Epithelial cell of esophagus (primary cell): ENCODE measurements around the gene ANKRD22.

Source experiments
- DNase-seq: peaks from one replicate; pipeline ENCODE4 v3.0.0; 2010; ENCODE audit warnings: low read depth
- H3K4me3 ChIP-seq: 2 replicates; pipeline ENCODE4 v1.5.1; 2011; ENCODE audit warnings: mild to moderate bottlenecking, low read length, control low read depth
- CTCF ChIP-seq: IDR thresholded peaks from 2 replicates; pipeline ENCODE4 v1.5.1; 2011; ENCODE audit warnings: low read depth, mild to moderate bottlenecking, low read length, control low read depth, inconsistent platforms; ENCODE audit not compliant: insufficient read depth; ENCODE audit errors: missing control alignments

ANKRD22 gene

GRCh38 chr10:88893611-88894010 is 42.0 kb upstream of the ANKRD22 start:
- H3K4me3 ChIP-seq, result no peak overlapping the region
- DNase-seq, result no peak
- no peak for TF ChIP-seq CTCF

- no peak for DNase-seq
- TF ChIP-seq CTCF, result no peak
- no peak overlapping the region for H3K4me3 ChIP-seq
These were observed 40.8 kb upstream of the ANKRD22 start for GRCh38 chr10:88892222-88892967.

- H3K4me3 ChIP-seq, result no peak overlapping the region
- TF ChIP-seq CTCF, result no peak
- DNase-seq, result no peak
These were observed 39.2 kb upstream of the ANKRD22 start for GRCh38 chr10:88890681-88891381.

- DNase-seq, result no peak
- no peak overlapping the region for H3K4me3 ChIP-seq
- no peak for TF ChIP-seq CTCF
These were observed 38.1 kb upstream of the ANKRD22 start for GRCh38 chr10:88889559-88890337.

GRCh38 chr10:88888810-88889445 is 37.3 kb upstream of the ANKRD22 start:
- TF ChIP-seq CTCF, result no peak
- no peak for DNase-seq
- H3K4me3 ChIP-seq, result no peak overlapping the region

- H3K4me3 ChIP-seq, result no peak overlapping the region
- DNase-seq, result no peak
- no peak for TF ChIP-seq CTCF
These were observed 34.9 kb upstream of the ANKRD22 start for GRCh38 chr10:88886557-88886956.
